Measurements from ENCODE around the gene ACSF2.
"Not testable (repeated sequence)": the region's sequence is repeated elsewhere in the genome, so short reads cannot be mapped to it uniquely, and the experiment has no call there.

Gene ACSF2

GRCh38 chr17:50412188-50412732, 13.8 kb upstream of the ACSF2 start:
- DNase-seq = no peak

GRCh38 chr17:50414808-50415207, 11.2 kb upstream of the ACSF2 start:
- DNase-seq = no peak

- DNase-seq = not testable (repeated sequence)
Observed at GRCh38 chr17:50419577-50419976, 6.4 kb upstream of the ACSF2 start.

- DNase-seq = no peak
Observed at GRCh38 chr17:50420419-50421112, 5.5 kb upstream of the ACSF2 start.

GRCh38 chr17:50421308-50422051, 4.5 kb upstream of the ACSF2 start:
- DNase-seq = no peak

GRCh38 chr17:50422738-50423137, 3.3 kb upstream of the ACSF2 start:
- no peak for DNase-seq

- no peak for DNase-seq
Observed at GRCh38 chr17:50423553-50424159, 2.4 kb upstream of the ACSF2 start.

GRCh38 chr17:50424246-50424995, 1.6 kb upstream of the ACSF2 start:
- DNase-seq = no peak

- no peak for DNase-seq
Observed at GRCh38 chr17:50424996-50425681, 879 bp upstream of the ACSF2 start.

GRCh38 chr17:50426472-50426782, 409 bp downstream of the ACSF2 start:
- no peak for DNase-seq

- no peak for DNase-seq
Observed at GRCh38 chr17:50426814-50427787, 1.1 kb downstream of the ACSF2 start.

- DNase-seq = not testable (repeated sequence)
Observed at GRCh38 chr17:50428126-50428525, 2.1 kb downstream of the ACSF2 start.

GRCh38 chr17:50428831-50429424, 2.9 kb downstream of the ACSF2 start:
- DNase-seq = no peak

- DNase-seq = no peak
Observed at GRCh38 chr17:50429793-50430192, 3.8 kb downstream of the ACSF2 start.

GRCh38 chr17:50430821-50431618, 5.0 kb downstream of the ACSF2 start:
- DNase-seq = no peak

GRCh38 chr17:50432125-50432762, 6.2 kb downstream of the ACSF2 start:
- no peak for DNase-seq

GRCh38 chr17:50437409-50437808, 11.4 kb downstream of the ACSF2 start:
- DNase-seq = no peak

- DNase-seq = no peak
Observed at GRCh38 chr17:50439008-50439407, 13.0 kb downstream of the ACSF2 start.

- DNase-seq = no peak
Observed at GRCh38 chr17:50440172-50440837, 14.3 kb downstream of the ACSF2 start.

All from NCI-H1105 (cell line).